ENCODE results near the gene POMGNT1.

- TF ChIP-seq GATA3 (IDR thresholded peaks at IDR 0.05; ENCODE audit: low read depth, low read length) (no peak), GATA2 (IDR thresholded peaks at IDR 0.05; ENCODE audit: low read depth, low read length) (no peak)
Observed at GRCh38 chr1:46246548-46247435, 48.6 kb upstream of the POMGNT1 start.
